HG03066 (cell line): ENCODE data around the gene CBFA2T3.

Source experiments
- ATAC-seq: cut with Tn5 transposase; IDR thresholded peaks from one replicate; pipeline ENCODE4 v1.9.1; 2021; ENCODE audit warnings: low read depth; ENCODE audit not compliant: unreplicated experiment

The CBFA2T3 gene

DNA sequence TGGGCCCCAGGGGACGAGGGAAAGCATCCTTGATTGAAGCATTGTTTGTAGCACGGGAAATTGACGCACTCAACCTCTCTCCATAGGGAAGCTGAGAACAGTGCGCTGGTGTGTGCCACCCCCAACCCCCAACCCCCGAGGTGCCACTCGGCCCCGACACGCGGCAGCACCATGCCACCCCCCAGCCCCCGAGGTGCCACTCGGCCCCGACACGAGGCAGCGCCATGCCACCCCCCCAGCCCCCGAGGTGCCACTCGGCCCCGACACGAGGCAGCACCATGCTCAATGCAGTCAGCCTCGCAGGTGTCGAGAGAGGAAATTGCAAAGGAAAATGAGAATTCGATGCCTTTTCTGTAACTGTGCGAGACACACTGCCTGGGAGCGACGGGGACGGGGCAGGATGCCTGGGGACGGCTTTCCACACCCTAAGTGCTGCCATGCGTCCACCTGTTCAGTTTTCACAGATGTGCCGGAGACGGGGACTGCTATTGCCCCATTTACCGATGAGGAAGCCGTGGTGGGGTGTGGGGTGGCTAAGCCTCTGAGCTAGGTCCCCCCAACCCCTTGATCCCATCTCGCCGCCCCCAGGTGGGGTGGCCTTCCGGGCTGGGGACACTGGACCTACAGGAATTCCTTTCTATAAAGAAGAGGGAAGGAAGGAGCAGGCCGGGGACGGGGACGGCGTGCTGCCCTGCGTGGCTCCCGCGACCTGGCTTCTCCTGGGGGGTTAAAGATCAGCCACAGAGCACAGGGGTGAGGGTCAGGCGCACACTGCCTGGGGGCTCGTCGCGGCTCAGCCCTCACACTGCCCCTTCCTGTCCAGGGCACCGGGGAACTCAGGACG is 9.8 kb downstream of the CBFA2T3 start:
- ATAC-seq = no peak

DNA sequence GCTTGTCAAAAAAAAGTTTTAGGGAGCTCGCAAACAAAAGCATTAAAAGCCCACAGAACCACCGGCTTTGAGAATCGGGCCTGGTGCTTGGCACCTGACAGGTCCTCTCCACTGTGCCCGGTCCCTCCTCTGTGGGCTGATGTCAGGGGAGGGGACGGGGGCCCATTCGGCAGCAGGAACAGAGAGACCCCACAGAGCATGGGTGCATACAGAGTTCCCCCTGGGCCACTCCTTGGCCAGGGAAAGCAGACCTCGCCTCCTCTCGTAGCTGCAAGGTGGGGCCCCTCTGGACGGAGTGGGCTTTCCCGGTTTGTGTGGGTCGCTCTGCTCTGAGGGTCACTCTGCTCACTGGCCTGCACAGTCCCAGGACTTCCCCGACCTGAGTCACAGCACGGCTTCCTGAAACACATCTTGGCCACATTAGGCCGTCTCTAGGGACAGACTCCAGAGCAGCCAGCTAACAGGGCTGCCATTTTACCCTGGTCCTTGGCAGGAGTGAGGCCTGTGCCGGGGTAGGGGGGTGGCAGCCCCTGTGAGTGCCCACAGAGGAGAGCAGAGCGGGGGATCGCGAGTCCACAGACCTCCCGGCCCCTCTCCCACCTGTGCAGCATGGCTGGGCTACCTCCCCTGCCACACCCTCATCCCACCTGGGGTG is 11.1 kb downstream of the CBFA2T3 start:
- no peak for ATAC-seq

DNA sequence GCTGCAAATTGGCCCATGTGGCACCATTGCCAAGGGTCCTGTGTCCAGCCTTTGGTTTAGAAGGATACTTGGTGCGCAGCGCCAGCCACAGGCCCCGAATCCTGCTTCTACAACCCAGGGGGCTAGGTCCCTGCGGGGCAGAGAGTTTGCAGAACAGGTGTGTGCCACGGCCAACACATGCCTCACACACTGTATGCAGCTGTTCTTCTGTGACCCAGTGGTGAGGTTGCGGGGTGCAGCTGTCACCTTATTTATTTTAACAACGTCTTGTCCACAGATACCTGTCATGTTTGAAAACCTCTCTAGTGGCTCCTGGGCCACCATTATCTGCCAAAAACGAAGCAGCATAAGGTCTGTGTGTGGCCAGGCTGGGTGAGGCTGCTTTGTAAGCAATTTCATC is 11.6 kb downstream of the CBFA2T3 start:
- ATAC-seq = no peak

- ATAC-seq = no peak
These were observed 12.4 kb downstream of the CBFA2T3 start for GRCh38 chr16:88964636-88965035.

DNA sequence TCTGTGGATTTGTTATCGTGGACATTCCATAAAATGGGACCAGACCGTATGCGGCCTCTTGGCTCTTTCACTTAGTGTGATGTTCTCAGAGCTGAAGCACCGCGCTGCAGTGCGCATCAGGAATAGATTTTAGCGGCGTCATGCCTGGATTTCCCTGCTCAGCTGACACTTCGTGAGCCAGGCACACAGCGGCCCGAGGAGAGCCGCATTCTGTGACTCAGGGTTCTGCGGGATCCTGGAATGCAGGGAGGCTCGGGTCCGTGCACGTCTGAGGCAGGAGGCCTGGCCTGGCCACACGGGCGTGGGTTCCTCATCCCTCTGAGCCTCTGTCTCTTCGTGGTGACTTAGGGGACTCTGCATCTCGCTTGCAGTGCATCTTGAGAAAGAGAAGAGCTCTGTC is 13.4 kb downstream of the CBFA2T3 start:
- no peak for ATAC-seq

GRCh38 chr16:88962478-88963152 is 14.4 kb downstream of the CBFA2T3 start:
- ATAC-seq = no peak

DNA sequence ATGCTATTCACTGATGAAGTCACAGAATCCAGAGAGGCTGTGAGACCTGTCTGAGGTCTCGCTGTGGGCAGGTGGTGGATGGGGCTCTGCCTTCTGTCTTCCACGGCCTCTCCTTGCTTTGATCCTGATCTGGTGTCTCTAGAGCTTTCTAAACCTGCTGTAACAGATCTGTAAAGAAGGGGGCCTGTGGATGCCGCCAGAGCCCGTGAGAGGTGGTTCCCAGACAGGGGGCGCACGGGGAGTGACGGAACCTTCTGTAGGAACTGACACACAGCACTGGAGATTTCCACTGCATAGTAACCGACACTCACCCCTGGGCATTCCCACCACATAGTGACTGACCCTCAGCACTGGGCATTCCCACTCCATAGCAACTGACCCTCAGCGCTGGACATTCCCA is 16.0 kb downstream of the CBFA2T3 start:
- ATAC-seq = no peak

GRCh38 chr16:88960516-88960915 is 16.5 kb downstream of the CBFA2T3 start:
- no peak for ATAC-seq

DNA sequence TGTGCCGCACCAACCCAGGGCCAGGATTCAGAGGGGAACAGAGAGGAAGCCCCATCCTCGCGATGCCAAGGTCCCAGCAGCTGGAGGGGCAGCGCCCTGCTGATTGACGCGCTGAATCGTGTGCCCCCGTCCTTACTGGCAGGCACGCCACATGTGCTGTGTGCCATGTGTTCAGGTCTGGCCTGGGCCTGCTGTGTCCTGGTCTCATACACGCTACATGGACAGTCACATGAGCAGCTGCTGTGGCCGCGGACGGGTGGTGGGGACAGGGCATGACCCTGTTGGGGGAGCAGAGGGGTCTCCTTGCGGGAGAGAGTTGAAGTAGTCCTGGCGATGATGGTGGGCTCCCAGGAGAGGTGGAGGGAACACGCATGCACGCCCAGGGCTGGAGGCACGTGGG is 18.0 kb downstream of the CBFA2T3 start:
- ATAC-seq = no peak

DNA sequence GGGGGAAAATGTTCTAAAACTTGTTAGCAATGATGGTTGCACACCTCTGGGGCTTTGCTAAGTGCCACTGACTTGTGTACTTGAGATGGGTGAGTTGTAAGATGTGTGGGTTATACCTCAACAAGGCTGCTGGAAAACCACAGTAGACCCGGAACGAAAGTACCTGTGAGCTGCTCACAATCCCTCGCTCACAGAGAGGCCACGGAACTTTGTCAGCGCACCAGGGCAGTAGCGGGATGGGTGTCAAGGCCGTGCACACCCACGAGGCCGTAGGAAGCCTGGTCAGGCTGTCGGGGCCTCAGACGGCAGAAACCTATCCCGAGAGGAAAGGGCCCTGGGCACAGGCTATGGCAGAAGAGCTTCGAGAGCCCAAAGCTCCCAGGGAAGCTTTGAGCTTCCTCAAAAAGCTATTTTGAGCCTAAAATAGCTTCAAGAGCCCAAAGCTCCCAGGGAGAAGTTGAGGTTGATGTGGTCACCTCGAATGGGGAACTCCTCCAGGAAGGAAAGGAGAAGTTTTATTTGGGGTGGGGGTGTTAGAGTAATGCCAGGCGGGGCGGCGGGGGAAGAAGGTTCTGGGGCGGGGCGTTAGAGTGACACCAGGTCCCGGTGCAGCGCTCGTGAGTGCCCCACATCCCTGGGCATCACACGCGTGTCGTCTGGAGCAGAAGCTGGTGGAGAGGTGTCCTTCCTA is 19.0 kb downstream of the CBFA2T3 start:
- ATAC-seq = no peak

DNA sequence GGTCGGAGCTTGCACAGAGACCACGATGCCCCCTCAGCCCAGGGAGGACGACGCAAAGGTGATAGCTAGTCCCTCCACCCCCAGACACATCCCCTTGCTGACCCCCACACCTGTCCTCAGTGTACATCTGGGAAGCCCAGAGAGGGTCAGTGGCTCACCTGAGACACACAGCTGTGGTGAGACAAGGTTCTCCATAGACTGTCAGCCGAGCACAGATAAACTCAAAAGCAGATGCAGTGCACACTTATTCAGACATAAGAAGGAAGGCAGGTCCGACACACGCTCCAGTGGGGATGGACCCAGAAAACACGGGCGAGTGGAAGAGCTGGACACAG is 19.6 kb downstream of the CBFA2T3 start:
- ATAC-seq = no peak

- ATAC-seq = no peak
These were observed 20.2 kb downstream of the CBFA2T3 start for GRCh38 chr16:88956546-88957432.

DNA sequence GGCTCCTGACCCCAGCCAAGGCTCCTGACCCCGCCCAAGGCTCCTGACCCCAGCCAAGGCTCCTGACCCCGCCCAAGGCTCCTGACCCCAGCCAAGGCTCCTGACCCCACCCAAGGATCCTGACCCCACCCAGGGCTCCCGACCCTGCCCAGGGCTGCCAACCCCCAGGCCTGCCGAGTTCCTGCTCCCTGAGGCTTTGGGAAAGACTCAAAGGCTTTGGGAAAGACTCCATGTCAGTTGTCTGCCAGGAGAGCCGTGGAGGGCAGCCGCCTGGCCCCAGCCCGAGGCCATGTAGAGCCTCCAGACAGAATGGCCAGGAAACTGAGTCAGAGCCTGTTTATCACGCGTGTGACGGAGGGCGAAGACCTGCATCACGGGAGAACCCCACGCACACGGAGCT is 21.1 kb downstream of the CBFA2T3 start:
- no peak for ATAC-seq

- no peak for ATAC-seq
These were observed 23.9 kb downstream of the CBFA2T3 start for GRCh38 chr16:88953003-88953690.

DNA sequence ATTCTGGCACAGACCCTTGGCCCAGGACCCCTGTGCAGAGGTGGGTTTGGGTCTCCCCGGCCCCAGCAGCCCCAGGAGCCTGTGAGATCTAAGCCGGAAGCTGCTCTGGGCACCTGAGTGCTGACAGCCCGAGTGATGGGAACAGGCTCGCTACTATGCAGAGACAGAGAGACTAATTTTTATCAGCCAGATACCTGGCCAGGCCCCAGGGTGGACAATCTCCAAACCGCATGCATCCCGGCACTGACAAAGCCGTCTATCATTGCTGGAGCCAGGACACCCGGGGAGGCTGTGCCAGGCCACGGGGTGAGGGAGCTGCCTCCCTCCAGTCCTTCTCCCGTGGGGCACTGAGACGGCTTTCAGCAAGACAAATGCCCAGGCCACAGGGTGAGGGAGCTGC is 25.0 kb downstream of the CBFA2T3 start:
- no peak for ATAC-seq

- ATAC-seq = no peak
These were observed 25.5 kb downstream of the CBFA2T3 start for GRCh38 chr16:88951501-88951900.

DNA sequence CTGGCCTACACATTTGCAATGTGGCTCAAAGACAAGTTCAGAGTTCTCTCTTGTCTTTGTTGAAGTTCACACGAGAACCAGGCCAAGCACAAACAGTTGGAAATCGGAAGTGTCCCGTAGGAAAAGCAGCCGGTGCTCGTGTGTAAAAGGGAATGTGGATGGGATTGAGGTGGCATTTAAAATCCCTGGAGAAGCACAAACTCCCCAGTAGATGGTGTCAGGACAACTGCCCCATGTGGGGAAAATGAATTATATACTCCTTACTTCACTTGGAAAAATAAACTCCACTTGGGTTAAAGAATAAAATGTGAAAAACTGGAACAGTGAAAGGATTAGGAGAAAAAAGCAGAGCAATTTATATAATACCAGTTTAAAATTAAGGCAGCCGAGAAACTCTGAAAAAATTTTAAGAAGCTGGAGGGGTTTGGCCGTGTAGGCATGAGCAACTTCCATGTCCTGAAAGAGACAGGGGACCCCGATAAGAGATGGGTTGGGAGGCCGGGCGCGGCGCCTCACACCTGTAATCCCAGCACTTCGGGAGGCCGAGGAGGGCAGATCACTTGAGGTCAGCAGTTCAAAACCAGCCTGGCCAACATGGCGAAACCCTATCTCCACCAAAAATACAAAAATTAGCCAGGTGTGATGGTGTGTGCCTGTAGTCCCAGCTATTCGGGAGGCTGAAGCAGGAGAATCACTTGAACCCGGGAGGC is 28.1 kb downstream of the CBFA2T3 start:
- no peak for ATAC-seq

- no peak for ATAC-seq
These were observed 31.5 kb downstream of the CBFA2T3 start for GRCh38 chr16:88945473-88945872.

DNA sequence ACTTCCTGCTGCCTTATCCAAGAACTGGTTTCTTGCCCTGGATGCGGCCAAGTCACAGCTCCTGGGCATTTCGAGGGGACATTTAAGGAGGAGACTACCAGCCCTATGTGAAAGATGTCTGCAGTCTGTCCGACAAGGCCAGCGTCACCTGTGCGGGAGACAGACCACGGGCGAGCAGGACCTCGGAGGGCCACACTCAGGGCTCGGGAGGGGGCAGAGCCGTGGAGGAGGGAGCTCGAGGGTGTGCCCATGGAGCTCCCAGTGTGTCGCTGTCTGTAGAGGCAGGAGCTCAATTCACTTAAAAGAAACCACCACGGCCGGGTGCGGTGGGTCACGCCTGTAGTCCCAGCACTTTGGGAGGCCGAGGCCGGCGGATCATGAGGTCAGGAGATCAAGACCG is 33.3 kb downstream of the CBFA2T3 start:
- no peak for ATAC-seq
